GM03348 (cell line): ENCODE measurements around the gene PHLDA2.
"Not testable (repeated sequence)": the region's sequence is repeated elsewhere in the genome, so short reads cannot be mapped to it uniquely, and the experiment has no call there.

Experiments used
- DNase-seq: peaks from one replicate; pipeline ENCODE4 v3.0.0; 2012; ENCODE audit warnings: low spot score

The PHLDA2 gene

DNA sequence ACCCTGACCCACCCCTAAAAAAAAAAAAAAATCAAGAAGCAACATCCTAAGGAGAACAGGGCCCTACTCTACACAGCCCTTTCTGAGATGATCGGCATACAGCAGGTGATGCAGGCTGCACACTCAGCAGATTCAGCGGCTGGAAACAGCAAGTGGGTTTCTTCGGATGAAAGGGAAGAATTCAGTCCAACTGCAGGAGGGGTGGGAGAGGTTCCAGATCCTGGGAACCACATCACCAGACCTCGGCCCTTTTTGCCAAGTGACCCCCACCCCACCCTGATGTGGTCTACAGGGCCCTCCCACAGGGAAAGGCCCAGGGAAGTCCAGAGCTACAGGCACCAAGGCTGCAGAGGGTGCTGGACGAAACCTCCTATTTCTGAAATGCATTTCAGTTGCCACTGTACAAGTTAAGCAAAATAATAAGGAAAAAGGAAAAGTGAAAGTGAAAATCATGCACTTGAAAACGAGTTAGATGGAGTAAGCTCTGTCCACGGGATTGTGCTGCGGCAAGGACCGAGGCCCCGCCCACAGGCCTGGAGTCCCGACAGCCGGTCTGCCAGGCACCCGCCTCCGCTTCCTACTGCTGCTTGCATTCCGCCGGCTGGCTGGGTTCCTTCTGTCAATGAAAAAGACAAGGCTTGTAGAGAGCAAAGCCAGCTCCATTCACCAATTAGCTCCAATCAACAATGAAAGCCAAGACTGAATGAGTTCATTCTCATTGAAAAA lies 16.0 kb upstream of the PHLDA2 start:
- DNase-seq: peak; percentile 95

DNA sequence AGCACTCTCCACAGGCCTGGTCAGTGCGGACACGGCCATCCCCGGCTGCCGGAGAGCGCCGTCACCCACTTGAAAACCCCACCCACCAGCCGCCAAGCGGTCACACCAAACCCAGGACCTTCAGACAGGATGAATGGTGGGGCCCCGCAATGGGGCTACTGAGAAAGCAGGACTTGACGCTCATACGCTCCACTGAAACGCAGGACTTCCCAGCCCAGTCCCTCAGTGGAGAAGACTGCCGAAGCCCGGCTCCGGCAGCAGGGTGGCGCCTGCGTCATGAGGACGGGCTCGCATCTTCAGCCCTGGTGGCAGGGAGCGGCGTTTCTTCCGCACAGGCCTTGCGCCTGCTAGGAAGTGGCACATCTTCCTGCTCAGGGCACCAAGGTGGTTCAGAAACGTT lies 15.3 kb upstream of the PHLDA2 start:
- no peak for DNase-seq

DNA sequence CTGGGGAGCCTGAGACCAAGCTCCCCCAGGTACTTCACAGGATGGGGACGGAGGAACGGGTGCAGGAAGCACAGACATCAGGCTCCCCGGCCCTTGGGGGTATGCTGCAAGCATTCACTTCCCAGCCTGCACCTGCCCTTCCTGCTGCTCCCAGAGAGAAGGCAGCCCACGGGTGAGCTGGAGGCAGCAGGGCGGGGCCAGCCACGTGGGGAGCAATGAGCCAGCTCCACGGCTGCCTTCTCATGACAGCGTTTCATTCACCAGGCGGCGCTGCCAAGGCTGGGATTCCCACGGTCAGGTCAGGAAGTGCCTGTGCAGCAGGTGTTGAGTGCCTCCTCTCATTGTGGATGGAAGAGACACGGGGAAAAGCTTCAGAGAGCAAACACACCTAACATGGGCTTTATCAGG lies 14.5 kb upstream of the PHLDA2 start:
- no peak for DNase-seq

DNA sequence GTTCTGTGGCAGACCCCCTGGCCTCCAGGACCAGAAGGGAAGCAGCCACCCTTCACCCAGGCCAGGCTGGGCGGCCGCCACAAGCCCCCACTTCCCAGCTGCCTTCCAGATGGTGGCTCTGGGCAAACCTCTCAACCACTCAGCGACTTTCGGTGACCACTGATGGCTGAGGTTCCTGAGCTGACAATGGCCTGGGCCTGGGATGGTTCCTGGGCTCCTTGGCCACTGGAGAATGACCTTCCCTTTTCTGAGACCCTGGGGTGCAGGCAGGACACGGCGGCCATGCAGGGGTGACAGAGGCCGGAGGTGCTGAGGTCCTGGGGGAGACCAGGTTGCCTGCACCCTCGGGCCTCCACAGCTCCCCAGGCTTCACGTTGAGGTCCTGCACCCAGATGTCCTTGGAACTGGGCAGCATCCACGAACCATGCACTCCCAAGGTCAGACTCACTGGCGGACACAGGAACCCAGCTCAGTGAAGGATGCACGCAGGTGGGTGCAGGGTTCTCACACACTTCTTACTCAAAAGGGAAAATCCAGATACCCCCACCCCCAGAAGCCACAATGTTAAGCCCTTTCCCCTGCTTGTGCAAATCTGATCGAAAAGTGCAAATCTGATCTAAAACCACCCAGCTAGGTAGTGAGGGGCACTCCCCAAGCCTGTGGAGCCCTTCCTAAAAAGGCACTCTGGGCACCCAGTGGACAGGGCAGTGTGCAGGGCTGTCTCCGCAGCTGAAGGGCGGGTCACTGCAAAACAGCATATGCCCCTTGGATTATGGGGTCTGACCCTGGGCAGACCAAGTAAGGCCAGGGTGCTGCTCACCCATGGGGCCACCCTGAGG lies 13.9 kb upstream of the PHLDA2 start:
- no peak for DNase-seq

DNA sequence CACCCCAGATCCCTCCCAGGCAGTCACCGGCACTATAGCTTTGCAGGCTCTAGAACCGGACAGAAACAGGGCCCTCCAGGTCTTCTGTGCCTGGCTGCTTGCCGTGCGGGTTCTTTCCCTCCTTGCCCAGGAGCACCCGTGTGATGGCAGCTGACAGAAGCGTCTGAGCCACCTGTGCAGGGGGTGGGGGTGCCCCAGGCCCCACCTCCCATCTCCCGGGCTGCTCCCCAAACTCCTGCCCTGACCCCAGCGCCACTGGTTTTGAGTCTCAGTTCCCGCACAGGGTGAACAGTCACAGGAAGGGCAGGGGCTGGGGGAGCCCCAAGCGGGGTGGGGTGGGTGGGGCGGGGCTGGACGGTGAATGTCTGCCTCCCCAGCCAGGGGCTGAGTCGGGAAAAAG lies 13.2 kb upstream of the PHLDA2 start:
- DNase-seq: no peak

DNA sequence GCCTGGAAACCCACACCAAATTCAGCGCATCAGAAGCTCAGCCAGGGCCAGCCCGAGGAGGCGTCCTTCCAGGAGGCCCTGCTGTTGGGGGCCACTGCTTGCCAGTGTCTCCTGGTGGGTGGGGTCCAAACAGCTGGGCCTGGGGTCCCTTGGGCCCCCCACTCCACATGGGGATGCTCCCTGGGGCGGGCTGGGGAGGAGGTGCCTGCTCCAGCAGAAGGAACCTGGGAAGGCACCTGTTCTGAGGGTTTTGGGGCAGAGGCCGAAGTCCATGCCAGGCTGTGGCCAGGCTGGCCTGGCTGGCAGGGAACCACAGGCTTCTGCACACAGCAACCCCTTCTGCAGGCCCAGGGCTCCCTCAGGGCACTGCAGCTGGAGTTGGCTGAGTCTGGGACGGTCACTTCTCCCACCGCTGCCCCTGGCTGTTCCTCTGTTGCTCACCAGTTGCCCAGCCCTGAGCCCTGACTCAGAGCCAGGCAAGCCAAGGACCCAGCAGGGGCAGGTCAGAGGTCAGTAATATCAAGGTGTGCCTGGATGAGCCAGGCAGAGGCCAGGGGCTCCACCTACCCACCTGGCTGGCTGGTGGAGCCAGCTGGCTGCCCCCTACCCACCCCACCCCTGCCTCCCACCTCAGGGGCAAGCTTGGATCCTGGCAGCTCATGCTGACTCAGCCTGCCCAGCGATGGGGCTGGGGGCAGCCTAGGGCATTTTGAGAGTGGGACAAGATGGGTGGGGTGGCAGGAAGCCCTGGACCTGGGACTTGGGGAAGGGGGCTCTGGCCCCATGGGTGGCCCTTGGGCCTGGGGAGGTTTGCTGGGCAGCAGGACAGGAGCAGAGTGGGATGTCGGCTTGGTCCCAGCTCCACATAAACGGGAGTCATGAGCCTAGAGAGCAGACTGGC lies 12.0 kb upstream of the PHLDA2 start:
- DNase-seq: no peak

DNA sequence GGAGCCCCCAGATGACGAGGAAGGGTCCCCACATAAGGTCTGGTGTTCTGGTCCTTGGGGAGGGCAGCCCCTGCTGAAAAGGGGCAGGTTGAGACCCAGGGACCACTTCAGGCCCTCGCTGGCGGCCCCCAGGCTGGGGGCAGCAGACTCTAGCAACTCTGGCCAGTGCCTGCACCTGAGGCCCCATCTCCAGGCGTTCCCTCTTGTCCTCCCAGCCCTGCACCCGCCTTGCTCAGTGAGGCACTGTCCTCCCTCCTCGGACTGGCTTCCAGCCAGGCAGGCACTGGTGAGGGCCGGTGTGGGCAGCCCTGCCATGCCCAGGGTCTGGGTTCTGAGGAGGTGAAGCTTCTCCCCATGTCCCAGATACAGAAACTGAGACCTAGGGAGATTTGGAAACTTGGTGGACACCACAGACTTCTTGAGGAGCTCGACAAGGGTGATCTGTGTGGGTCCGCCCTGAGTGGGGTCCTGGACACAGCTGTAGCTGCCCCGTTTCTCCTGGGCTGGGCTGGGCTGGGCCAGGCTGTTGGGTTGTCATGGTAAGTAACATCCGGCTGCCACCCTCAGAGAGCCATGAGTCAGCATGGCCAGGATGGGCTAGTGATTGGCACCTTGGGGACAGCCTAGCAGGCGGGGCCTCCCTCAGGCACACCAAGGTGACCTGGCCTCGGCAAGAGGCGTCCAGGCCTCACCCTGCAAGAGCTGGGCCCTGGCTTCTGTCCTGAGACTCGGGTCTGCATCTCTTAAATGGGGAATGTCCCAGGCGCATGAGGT lies 11.1 kb upstream of the PHLDA2 start:
- DNase-seq: peak; percentile 57

DNA sequence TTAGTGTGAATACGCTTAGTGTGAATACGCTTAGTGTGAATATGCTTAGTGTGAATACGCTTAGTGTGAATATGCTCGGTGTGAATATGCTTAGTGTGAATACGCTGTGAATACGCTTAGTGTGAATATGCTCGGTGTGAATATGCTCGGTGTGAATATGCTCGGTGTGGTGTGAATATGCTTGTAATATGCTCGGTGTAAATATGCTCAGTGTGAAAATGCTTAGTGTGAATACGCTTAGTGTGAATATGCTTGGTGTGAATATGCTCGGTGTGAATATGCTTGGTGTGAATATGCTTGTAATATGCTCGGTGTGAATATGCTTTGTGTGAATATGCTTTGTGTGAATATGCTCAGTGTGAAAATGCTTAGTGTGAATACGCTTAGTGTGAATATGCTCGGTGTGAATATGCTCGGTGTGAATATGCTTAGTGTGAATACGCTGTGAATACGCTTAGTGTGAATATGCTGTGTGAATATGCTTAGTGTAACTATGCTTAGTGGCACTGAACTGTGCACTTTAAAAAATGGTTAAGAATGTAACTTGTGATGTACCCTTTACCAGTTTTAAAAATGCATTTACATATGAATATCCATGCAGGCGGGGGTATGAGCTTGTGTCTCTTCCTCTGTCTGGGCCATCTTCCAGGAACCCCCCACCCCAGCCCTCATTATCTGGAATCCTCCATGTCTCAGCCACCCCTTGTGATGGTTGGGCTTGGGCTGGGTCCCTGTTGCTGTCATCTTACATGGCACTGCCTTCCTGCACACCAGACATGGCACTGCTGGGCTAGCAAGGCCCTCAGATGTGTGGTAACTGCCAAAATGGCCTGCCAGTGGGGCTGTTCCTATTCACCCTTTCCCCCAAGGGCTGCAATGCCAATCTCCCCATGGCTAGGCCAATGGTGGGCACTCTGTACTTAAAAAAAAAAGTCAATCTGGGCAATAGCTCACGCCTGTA lies 9.5 kb upstream of the PHLDA2 start:
- DNase-seq: not testable (repeated sequence)

DNA sequence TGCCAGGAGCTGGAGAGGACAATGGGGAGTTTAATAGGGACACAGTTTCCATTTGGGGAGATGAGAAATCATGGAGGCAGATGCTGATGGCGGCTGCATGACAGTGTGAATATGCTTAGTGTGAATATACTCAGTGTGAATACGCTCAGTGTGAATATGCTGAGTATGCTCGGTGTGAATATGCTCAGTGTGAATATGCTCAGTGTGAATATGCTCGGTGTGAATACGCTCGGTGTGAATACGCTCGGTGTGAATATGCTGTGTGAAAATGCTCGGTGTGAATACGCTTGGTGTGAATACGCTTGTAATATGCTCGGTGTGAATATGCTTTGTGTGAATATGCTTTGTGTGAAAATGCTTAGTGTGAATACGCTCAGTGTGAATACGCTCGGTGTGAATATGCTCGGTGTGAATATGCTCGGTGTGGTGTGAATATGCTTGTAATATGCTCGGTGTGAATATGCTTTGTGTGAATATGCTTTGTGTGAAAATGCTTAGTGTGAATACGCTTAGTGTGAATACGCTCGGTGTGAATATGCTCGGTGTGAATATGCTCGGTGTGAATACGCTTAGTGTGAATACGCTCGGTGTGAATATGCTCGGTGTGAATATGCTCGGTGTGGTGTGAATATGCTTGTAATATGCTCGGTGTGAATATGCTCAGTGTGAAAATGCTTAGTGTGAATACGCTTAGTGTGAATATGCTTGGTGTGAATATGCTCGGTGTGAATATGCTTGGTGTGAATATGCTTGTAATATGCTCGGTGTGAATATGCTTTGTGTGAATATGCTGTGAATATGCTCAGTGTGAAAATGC lies 8.6 kb upstream of the PHLDA2 start:
- not testable (repeated sequence) for DNase-seq

DNA sequence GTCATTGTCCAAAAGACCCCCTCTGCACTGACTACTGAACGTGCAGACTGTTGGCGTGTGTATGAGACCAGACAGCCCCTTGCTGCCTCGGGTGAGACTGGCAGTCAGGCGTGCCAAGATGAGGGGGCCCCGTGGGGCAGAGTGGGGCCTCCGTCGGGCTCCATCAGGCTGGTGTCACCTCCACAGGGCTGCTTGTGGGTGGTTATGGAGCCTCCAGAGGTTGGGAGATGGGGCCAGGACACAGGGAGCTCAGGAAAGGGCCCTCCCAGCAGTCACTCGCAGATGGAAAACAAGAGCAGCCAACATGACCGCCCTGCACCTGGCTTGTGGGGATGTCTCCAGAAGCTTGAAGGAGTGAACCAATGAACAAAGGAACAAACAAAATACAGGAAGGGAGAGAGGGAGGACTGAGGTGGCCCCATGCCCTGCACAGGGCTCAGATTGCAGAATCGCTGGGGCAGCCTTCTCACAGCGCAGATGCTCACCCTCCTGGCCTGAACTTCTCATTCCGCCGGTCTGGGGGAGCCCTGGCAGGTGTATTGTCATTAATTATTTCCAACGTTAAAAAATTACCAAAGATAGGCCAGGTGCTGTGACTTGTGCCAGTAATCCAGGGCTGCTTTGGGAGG lies 5.5 kb upstream of the PHLDA2 start:
- DNase-seq: no peak

DNA sequence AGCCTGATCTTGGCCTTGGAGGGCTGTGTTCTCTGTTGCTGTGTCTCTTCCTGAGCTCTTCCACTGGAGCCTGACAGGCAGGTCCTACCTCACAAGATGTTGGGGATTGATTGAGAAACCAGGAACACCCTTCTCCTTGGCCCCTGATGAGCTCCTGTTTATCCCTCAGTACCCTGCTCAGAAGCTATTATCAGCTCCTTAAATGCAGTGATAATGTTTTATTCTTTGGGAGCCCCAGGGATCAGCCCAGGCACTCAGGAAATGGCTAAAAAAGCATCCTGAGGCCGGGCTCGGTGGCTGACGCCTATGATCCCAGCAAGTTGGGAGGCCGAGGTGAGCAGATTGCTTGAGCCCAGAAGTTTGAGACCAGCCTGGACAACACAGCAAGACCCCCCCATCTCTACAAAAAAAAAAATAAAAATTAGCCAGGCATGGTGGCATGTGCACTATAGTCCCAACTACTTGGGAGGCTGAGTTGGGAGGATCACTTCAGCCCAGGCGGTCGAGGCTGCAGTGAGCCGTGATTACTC lies 4.9 kb upstream of the PHLDA2 start:
- DNase-seq: no peak

DNA sequence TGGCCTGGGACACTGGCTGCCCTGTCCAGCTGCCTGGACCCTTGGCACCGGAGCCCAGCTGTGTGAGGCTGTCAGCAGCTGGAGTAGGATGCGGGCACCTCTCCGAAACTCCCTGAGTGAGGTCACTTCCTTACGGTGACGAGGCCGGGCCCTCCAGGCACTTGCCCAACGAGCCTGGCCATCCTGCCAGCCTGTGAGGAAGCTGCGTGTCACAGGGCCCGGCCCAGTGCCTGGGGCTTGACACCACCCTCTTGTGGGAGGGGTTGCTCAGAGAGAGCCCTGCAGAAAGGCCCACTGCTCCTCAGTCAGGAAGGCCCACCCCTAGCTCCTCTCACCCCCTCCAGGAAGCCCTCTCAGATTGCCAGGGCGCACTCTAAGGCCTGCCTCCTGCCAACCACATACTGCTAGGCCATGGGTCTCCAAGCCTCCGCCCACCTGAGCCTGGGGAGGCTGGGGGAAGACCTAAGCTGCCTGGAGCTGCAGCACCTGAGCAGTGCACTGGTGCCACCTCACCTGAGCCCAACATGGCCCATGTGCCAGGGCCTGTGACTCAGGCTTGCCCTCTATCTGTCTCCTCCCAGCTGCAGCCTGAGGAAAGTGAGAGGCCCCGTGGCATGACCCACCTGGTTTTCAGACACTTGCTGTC lies 4.3 kb upstream of the PHLDA2 start:
- DNase-seq: peak; percentile 88

DNA sequence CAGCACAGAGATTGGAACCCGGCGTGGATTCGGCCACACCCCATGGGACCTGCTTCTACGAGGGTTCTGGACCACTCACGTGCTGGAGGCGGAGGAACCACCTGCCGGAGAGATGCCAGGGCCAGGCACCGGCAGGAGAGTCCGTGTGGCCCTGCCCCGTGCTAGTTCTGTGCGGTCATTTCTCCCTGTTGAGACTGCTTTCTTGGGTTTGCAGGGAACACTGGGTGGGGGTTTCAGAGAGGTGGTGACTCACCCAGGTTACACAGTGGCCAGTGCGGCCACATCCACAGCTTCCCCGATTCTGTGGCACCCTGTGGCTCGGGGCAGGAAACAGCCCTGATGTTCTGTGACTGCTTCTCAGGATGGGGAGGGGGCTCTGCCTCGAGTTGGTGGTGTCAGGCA lies 3.6 kb upstream of the PHLDA2 start:
- DNase-seq: no peak

DNA sequence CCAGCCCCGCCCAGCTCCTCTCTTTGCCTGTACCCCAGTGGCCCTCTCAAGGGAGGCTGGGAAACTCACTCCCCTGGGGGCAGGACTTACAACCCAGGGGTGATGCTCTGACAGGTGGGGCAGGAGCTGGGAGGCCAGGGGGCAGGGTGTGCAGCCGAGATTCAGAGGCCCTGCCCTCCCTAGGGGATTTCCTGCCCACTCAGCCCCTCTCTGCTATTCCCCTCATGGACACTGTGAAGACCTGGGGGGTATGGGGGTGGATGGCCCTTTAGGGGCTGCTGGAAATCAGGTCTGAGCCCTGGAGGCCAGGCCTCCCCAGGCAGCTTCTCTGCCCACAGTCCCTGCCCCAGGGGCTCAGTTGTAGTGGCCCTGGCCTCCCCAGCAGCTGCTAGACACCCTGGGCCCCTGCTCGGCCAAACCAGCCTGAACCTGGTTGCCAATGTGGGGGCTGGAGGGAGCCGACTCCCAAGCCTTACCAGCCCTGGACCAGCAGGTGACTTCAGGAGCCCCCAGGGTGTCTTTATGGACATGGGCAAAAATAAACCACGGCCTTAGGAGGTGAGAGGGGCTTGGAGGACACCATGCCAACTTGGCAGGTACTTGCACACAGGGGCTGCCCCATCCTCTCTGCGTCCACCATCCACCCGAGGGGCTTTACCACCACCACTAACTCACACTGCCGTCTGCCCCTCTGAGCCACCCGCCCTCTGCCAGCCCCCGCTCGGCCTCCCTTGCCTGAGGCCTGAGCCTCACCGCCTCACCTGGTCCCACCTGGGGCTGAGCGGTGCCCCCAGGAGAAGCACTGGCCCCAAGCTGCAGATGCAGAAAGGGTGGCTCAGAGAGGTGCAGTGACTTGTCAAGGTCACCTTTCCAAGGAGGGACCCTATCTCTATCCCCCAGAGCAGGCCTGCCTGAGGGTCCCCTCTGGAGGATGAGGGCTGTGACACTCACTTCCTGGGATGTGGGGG lies 2.8 kb upstream of the PHLDA2 start:
- DNase-seq: no peak

DNA sequence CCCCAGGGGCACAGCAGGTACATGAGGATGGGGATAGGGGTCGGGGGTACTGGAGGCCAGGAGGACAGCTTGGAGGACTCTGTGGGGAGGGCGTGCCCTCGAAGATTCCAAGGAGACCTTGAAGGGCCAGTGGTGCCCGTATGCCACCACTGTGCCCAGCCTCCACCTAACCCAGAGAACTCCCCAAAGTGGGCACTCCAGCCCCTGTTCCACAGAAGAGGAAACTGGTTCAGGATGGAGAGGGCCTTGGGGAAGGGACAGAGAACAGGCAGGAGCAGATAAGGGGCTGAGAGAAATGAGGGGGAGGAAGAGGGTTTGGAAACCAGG lies 2.2 kb upstream of the PHLDA2 start:
- DNase-seq: no peak

DNA sequence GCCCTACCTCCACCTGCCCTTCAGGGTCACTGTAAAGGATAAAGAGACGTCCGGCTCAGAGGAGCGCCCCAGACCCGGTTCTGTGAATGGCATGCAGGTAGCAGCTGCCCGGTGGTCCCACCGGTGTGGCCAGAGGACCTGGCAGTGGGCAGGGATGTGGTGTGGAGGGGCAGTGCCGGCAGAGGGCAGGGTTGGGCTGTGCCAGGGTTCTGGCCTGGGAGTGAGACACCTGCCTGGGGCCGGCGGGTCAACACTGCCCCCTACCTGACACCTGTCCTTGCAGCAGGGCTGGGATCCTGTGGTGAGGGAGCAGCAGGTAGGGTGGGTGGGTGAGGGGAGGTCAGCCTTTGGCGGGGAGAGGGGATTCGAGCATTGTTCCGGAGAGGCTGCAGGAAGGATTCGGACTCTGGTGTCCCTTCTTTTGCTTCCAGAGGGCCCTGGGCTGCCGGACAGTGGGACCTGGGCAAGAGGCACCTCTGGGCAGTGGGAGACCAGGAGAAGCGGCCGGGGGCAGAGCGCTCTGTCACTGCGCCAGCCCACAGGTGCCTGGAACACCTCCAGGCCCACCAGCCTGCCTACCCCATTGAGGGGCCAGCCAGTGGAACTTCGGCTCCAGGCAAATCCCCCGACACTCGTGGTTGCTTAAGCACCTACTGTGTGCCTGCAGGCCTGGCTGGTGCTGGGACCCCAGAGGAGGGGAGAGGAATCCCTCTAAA lies 1.6 kb upstream of the PHLDA2 start:
- DNase-seq: peak; percentile 69
